Spleen (tissue), 7 donors: ENCODE measurements around the gene DNAJC4.
A peak's percentile ranks its signal among the peaks of the same experiment; 100 is the strongest.

Experiments used
- CTCF ChIP-seq, 11 experiments: fragments of 200-600 bp in 7 of 11; fragments of 450-650 bp in 4 of 11; sonication (generic) in 4 of 11; IDR thresholded peaks in 8 of 11; conservative IDR thresholded peaks in 3 of 11; 1 replicate in 7 of 11; 2 replicates in 4 of 11; pipeline versions ENCODE4 v1.4.0 to v1.8.0; 2016 to 2021; ENCODE audit warnings: antibody characterized with exemption in 11 of 11, inconsistent platforms in 4 of 11, mild to moderate bottlenecking in 1 of 11
- POLR2AphosphoS5 ChIP-seq, 3 donors: sonication (generic); formaldehyde crosslinking; IDR thresholded peaks; one replicate each; pipeline ENCODE4 v1.5.1; 2017; ENCODE audit warnings: antibody characterized with exemption in 3 of 3
- donor health status: DM: no; HTN: no; CAD: no; lungs with moderate emphysema.
- donor health status: DM: no; HTN: no; CAD: no.
- donor health status: DM: no; HTN: no; CAD: no.

- no peak for TF ChIP-seq CTCF (IDR thresholded peaks at IDR 0.05 in 8 of 11, conservative IDR thresholded peaks at IDR 0.05 in 3 of 11)
- TF ChIP-seq POLR2AphosphoS5 (IDR thresholded peaks at IDR 0.05) = peak; percentile 54 to 83 (median 65)
Observed at GRCh38 chr11:64223001-64223651, 7.2 kb upstream of the DNAJC4 start.
